ENCODE results near the gene GATAD2A. TPM values are rescaled to one million over a fixed set of nuclear protein-coding genes. Genes with fewer than 3 reads are reported as not detected.

Gene GATAD2A
- total and polyA plus RNA-seq, 10 of the 15 experiments (the other 5 are each of a cell fraction or from before 2014, with no cell fraction given) = 2.6 to 173 (median 32.0) TPM

DNA sequence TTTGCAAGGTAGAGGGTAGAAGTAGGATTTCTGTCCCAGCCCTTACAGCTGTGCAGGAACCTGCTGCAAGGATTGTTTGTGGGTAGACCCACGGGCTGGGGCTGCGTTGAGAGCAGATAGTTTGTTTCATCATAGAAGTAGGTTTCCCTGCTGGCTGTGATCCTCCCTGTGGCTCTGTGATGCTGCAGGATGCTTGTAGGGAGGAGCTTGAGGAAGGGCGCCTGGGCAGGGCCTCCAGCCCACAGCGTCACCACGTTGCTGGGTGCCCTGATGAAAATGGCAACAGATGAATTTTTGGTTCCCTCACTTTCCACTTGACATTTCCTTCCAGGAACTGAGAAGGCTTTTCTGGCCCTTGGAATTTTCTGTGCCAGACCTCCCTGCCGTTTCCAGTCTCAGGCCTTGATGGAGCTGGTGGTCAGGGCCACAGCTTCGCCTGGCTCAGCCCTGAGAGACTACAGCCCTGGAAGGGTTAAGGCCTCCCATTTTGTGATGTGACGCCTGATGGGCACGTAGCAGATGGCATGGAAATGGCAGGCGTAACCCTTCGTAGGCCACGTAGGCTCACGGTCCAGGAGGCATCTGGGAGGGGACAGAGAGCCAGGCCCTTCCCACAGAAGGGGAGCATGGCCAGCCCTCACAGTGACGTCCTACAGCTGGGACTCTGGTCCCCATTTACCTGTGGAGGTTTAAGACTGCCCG lies 42.2 kb downstream of the GATAD2A start:
- RAD21 ChIA-PET (ENCODE audit: unreplicated experiment) = interaction anchor here (1.5 to 2.7 kb wide), 2 partner anchors 42 to 83 kb away, joined by 3 to 8 read pairs; partner anchors contain the start of gene GATAD2A
- H3K9ac ChIP-seq (ENCODE audit: control insufficient read depth, insufficient read depth, low read length) = no peak overlapping the region
- 0 out of 2 replicates have a peak overlapping the region, but pooled peaks have one; percentile 20 for H3K27ac ChIP-seq (ENCODE audit: control insufficient read depth, insufficient read depth)
- H4K20me1 ChIP-seq (ENCODE audit: control insufficient read depth, insufficient read depth) = peaks cover 7% of the 10 kb centered on the region
- intact Hi-C loops (cut with micrococcal nuclease; ENCODE audit: unreplicated experiment) (no loop called here), in situ Hi-C loops (cut with MboI) (no loop called here)
- H3K36me3 ChIP-seq (ENCODE audit: control insufficient read depth in 2 of 2, insufficient read depth in 2 of 2, low read length in 1 of 2) = peaks cover 4 to 15% of the 10 kb centered on the region in 2 experiments; a peak in 3 of 4 replicates
- WGBS (ENCODE audit: insufficient coverage, insufficient replicate concordance, low lambda C conversion rate, missing lambda C conversion rate) = 96% methylated on average over 15 of the region's 15 CpGs
- H3K4me3 ChIP-seq = no peak overlapping the region
- no peak for FAIRE-seq
- H3K79me2 ChIP-seq (ENCODE audit: control insufficient read depth, insufficient read depth, low read length) = peaks cover 93% of the 10 kb centered on the region
- POLR2A ChIA-PET = interaction anchor here (0.5 to 1.8 kb wide), 2 partner anchors 11 to 289 kb away, joined by 3 to 7 read pairs; no protein-coding TSS in a partner anchor
- CTCF ChIA-PET = interaction anchor here (1.0 to 1.9 kb wide), 2 partner anchors 13 to 83 kb away, joined by 3 to 4 read pairs; no protein-coding TSS in a partner anchor
- ATAC-seq = no peak
- SMC1A ChIA-PET (ENCODE audit: uncharacterized antibody, unreplicated experiment) = interaction anchor here (4.8 kb wide), 1 partner anchor 11 kb away, joined by 21 read pairs; no protein-coding TSS in a partner anchor
- TF ChIP-seq POLR2A (IDR thresholded peaks at IDR 0.05; ENCODE audit: low read depth, low read length) = 0 out of 2 replicates have a peak, but pooled peaks have one; percentile 2
- TF ChIP-seq HDAC2 (IDR thresholded peaks at IDR 0.05) = no peak
- no peak for TF ChIP-seq SIN3A (IDR thresholded peaks at IDR 0.05; ENCODE audit: low read depth, low read length)
- no peaks in the 10 kb centered on the region for H3K27me3 ChIP-seq (replicated peaks in 1 of 2; ENCODE audit: control insufficient read depth in 2 of 2, insufficient read depth in 2 of 2, low read length in 1 of 2)
- no peak for DNase-seq (ENCODE audit: low read depth, low spot score)
- H3K9me3 ChIP-seq (replicated peaks; ENCODE audit: control insufficient read depth, insufficient read depth, low read length) = peaks cover 5% of the 10 kb centered on the region; the same call in 2 of the 3 replicates
- no TSS peak for BruUV-seq (replicated peaks)
- H3K4me1 ChIP-seq (ENCODE audit: control insufficient read depth, insufficient read depth, low read length) = peaks cover 66% of the 10 kb centered on the region
- H2AFZ ChIP-seq (ENCODE audit: control insufficient read depth, low read depth, low read length) = no peak overlapping the region
- no peak overlapping the region for H3K4me2 ChIP-seq (ENCODE audit: control insufficient read depth, insufficient read depth)

GRCh38 chr19:19448238-19448544 lies 42.7 kb downstream of the GATAD2A start:
- TF ChIP-seq DPF2 (IDR thresholded peaks at IDR 0.05) = no peak
- TF ChIP-seq CHD2 (IDR thresholded peaks at IDR 0.05; ENCODE audit: borderline replicate concordance, low read depth, low read length) = no peak
- TF ChIP-seq YBX1 (IDR thresholded peaks at IDR 0.05) = no peak
- no peak for TF ChIP-seq NR2C2 (IDR thresholded peaks at IDR 0.05; ENCODE audit: borderline replicate concordance, control insufficient read depth, insufficient read length, low read depth)
- TF ChIP-seq MLLT1 (IDR thresholded peaks at IDR 0.05) = no peak
- no peak for TF ChIP-seq KAT2A (conservative IDR thresholded peaks at IDR 0.05; ENCODE audit: control insufficient read depth, low read depth, low read length)
- no peak for TF ChIP-seq RCOR1 (conservative IDR thresholded peaks at IDR 0.05; ENCODE audit: low read depth, low read length)
- H3K79me2 ChIP-seq (ENCODE audit: control insufficient read depth, insufficient read depth, low read length) = peaks cover 93% of the 10 kb centered on the region
- H3K27ac ChIP-seq (ENCODE audit: control insufficient read depth, insufficient read depth) = no peak overlapping the region
- peaks cover 11% of the 10 kb centered on the region for H4K20me1 ChIP-seq (ENCODE audit: control insufficient read depth, insufficient read depth)
- in situ Hi-C loops (cut with MboI) = no loop called here
- 97% methylated on average over 7 of the region's 8 CpGs for WGBS (ENCODE audit: insufficient coverage, insufficient replicate concordance, low lambda C conversion rate, missing lambda C conversion rate)
- DNase-seq (ENCODE audit: low read depth, low spot score) = no peak
- no peak for ATAC-seq
- POLR2A ChIA-PET = interaction anchor here (0.5 to 1.8 kb wide), 4 partner anchors 10 to 290 kb away, joined by 3 to 7 read pairs (median 5); no protein-coding TSS in a partner anchor
- no peaks in the 10 kb centered on the region for H3K27me3 ChIP-seq (replicated peaks in 1 of 2; ENCODE audit: control insufficient read depth in 2 of 2, insufficient read depth in 2 of 2, low read length in 1 of 2)
- FAIRE-seq = no peak
- peaks cover 3% of the 10 kb centered on the region; the same call in 2 of the 3 replicates for H3K9me3 ChIP-seq (replicated peaks; ENCODE audit: control insufficient read depth, insufficient read depth, low read length)
- SMC1A ChIA-PET (ENCODE audit: uncharacterized antibody, unreplicated experiment) = interaction anchor here (4.8 kb wide), 1 partner anchor 11 kb away, joined by 21 read pairs; no protein-coding TSS in a partner anchor
- no peak overlapping the region for H3K4me2 ChIP-seq (ENCODE audit: control insufficient read depth, insufficient read depth)
- intact Hi-C loops (cut with micrococcal nuclease; ENCODE audit: unreplicated experiment) = no loop called here
- RAD21 ChIA-PET (ENCODE audit: unreplicated experiment) = interaction anchor here (1.5 kb wide), 1 partner anchor 83 kb away, joined by 3 read pairs; no protein-coding TSS in a partner anchor
- H2AFZ ChIP-seq (ENCODE audit: control insufficient read depth, low read depth, low read length) = no peak overlapping the region
- H3K4me3 ChIP-seq = no peak overlapping the region
- H3K4me1 ChIP-seq (ENCODE audit: control insufficient read depth, insufficient read depth, low read length) = peaks cover 65% of the 10 kb centered on the region
- no TSS peak for BruUV-seq (replicated peaks)
- no peak overlapping the region for H3K9ac ChIP-seq (ENCODE audit: control insufficient read depth, insufficient read depth, low read length)
- CTCF ChIA-PET = no interaction called here
- H3K36me3 ChIP-seq (ENCODE audit: control insufficient read depth in 2 of 2, insufficient read depth in 2 of 2, low read length in 1 of 2) = peaks cover 4 to 16% of the 10 kb centered on the region in 2 experiments; a peak in 3 of 4 replicates

All from GM12878 (cell line).